ENCODE data around the gene SERAC1. TPM values are rescaled to one million over a fixed set of nuclear protein-coding genes. Genes with fewer than 3 reads are reported as not detected.

The SERAC1 gene
- polyA plus RNA-seq, 1 donor, result 6.9 TPM

GRCh38 chr6:158083455-158084325, 84.4 kb downstream of the SERAC1 start:
- WGBS (ENCODE audit: insufficient coverage, low lambda C conversion rate), result no CpG with 5 or more reads among the region's 23 CpGs
- Histone ChIP-seq H3K36me3 (ENCODE audit: control insufficient read depth, insufficient read depth, low read length) (peaks cover 71% of the 10 kb centered on the region), H3K4me3 (ENCODE audit: low read length) (no peak overlapping the region), H3K4me1 (ENCODE audit: control insufficient read depth, insufficient read depth, low read length) (no peaks in the 10 kb centered on the region), H3K27me3 (ENCODE audit: control insufficient read depth, insufficient read depth, low read length) (no peaks in the 10 kb centered on the region), H3K27ac (ENCODE audit: low read length) (no peak overlapping the region), H3K9me3 (ENCODE audit: control insufficient read depth, low read depth, low read length) (no peaks in the 10 kb centered on the region)
- no peak for DNase-seq

DNA sequence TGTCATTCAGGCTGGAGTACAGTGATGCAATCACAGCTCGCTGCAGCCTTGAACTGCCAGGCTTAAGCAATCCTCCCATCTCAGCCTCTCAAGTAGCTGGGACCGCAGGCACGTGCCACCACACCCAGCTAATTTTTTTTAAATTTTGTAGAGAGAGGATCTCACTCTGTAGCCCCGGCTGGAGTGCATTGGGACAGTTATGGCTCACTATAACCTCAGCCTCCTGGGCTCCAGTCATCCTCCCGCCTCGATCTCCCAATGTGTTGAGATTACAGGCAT, 86.5 kb downstream of the SERAC1 start:
- Histone ChIP-seq H3K27ac (ENCODE audit: low read length) (no peak overlapping the region), H3K4me3 (ENCODE audit: low read length) (no peak overlapping the region), H3K27me3 (ENCODE audit: control insufficient read depth, insufficient read depth, low read length) (no peaks in the 10 kb centered on the region), H3K4me1 (ENCODE audit: control insufficient read depth, insufficient read depth, low read length) (no peaks in the 10 kb centered on the region), H3K9me3 (ENCODE audit: control insufficient read depth, low read depth, low read length) (no peaks in the 10 kb centered on the region), H3K36me3 (ENCODE audit: control insufficient read depth, insufficient read depth, low read length) (peaks cover 70% of the 10 kb centered on the region)
- no CpG with 5 or more reads among the region's 6 CpGs for WGBS (ENCODE audit: insufficient coverage, low lambda C conversion rate)
- no peak for DNase-seq

GRCh38 chr6:158080849-158081656, 87.0 kb downstream of the SERAC1 start:
- WGBS (ENCODE audit: insufficient coverage, low lambda C conversion rate), result no CpG with 5 or more reads among the region's 18 CpGs
- Histone ChIP-seq H3K27me3 (ENCODE audit: control insufficient read depth, insufficient read depth, low read length) (no peaks in the 10 kb centered on the region), H3K4me3 (ENCODE audit: low read length) (no peak overlapping the region), H3K9me3 (ENCODE audit: control insufficient read depth, low read depth, low read length) (no peaks in the 10 kb centered on the region), H3K27ac (ENCODE audit: low read length) (no peak overlapping the region), H3K4me1 (ENCODE audit: control insufficient read depth, insufficient read depth, low read length) (no peaks in the 10 kb centered on the region), H3K36me3 (ENCODE audit: control insufficient read depth, insufficient read depth, low read length) (peaks cover 72% of the 10 kb centered on the region)
- DNase-seq, result no peak

DNA sequence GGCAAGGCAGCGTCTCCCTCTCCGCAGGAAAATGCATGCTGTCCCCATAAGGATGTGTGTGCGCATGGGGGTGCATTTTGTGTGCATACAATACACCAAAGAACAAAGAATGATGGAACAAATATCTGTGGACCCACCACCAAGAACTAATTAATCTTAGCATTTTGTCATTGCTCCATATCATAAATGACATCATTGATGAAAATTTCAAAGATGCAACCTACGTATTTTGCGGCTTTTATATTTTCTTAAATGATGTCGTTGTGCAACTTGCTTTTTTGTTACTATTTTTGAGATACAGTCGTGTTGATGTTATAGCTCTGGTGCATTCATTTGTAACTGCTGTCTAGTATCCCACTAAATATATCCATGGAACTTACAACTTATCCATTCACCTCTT, 89.7 kb downstream of the SERAC1 start:
- Histone ChIP-seq H3K4me1 (ENCODE audit: control insufficient read depth, insufficient read depth, low read length) (no peaks in the 10 kb centered on the region), H3K27ac (ENCODE audit: low read length) (no peak overlapping the region), H3K27me3 (ENCODE audit: control insufficient read depth, insufficient read depth, low read length) (no peaks in the 10 kb centered on the region), H3K4me3 (ENCODE audit: low read length) (no peak overlapping the region), H3K36me3 (ENCODE audit: control insufficient read depth, insufficient read depth, low read length) (peaks cover 57% of the 10 kb centered on the region), H3K9me3 (ENCODE audit: control insufficient read depth, low read depth, low read length) (no peaks in the 10 kb centered on the region)
- 76% methylated on average over 4 of the region's 7 CpGs for WGBS (ENCODE audit: insufficient coverage, low lambda C conversion rate)
- no peak for DNase-seq

GRCh38 chr6:158077676-158078075, 90.4 kb downstream of the SERAC1 start:
- WGBS (ENCODE audit: insufficient coverage, low lambda C conversion rate), result no CpG with 5 or more reads among the region's 10 CpGs
- no peaks in the 10 kb centered on the region for H3K4me1 ChIP-seq (ENCODE audit: control insufficient read depth, insufficient read depth, low read length)
- no peaks in the 10 kb centered on the region for H3K9me3 ChIP-seq (ENCODE audit: control insufficient read depth, low read depth, low read length)
- no peaks in the 10 kb centered on the region for H3K27me3 ChIP-seq (ENCODE audit: control insufficient read depth, insufficient read depth, low read length)
- DNase-seq, result no peak
- no peak overlapping the region for H3K27ac ChIP-seq (ENCODE audit: low read length)
- peaks cover 53% of the 10 kb centered on the region for H3K36me3 ChIP-seq (ENCODE audit: control insufficient read depth, insufficient read depth, low read length)
- H3K4me3 ChIP-seq (ENCODE audit: low read length), result no peak overlapping the region

GRCh38 chr6:158076548-158076947, 91.5 kb downstream of the SERAC1 start:
- Histone ChIP-seq H3K27me3 (ENCODE audit: control insufficient read depth, insufficient read depth, low read length) (no peaks in the 10 kb centered on the region), H3K36me3 (ENCODE audit: control insufficient read depth, insufficient read depth, low read length) (peaks cover 53% of the 10 kb centered on the region), H3K4me3 (ENCODE audit: low read length) (no peak overlapping the region), H3K27ac (ENCODE audit: low read length) (no peak overlapping the region), H3K4me1 (ENCODE audit: control insufficient read depth, insufficient read depth, low read length) (no peaks in the 10 kb centered on the region), H3K9me3 (ENCODE audit: control insufficient read depth, low read depth, low read length) (no peaks in the 10 kb centered on the region)
- no CpG with 5 or more reads among the region's 18 CpGs for WGBS (ENCODE audit: insufficient coverage, low lambda C conversion rate)
- DNase-seq, result no peak

- no peak overlapping the region for H3K27ac ChIP-seq (ENCODE audit: low read length)
- H3K4me1 ChIP-seq (ENCODE audit: control insufficient read depth, insufficient read depth, low read length), result peaks cover 9% of the 10 kb centered on the region
- H3K4me3 ChIP-seq (ENCODE audit: low read length), result no peak overlapping the region
- H3K27me3 ChIP-seq (ENCODE audit: control insufficient read depth, insufficient read depth, low read length), result no peaks in the 10 kb centered on the region
- no CpG with 5 or more reads among the region's 3 CpGs for WGBS (ENCODE audit: insufficient coverage, low lambda C conversion rate)
- peaks cover 57% of the 10 kb centered on the region for H3K36me3 ChIP-seq (ENCODE audit: control insufficient read depth, insufficient read depth, low read length)
- DNase-seq, result no peak
- no peaks in the 10 kb centered on the region for H3K9me3 ChIP-seq (ENCODE audit: control insufficient read depth, low read depth, low read length)
These were observed 94.3 kb downstream of the SERAC1 start for GRCh38 chr6:158073776-158074175.

GRCh38 chr6:158072083-158072721, 95.9 kb downstream of the SERAC1 start:
- Histone ChIP-seq H3K36me3 (ENCODE audit: control insufficient read depth, insufficient read depth, low read length) (peaks cover 60% of the 10 kb centered on the region), H3K4me3 (ENCODE audit: low read length) (no peak overlapping the region), H3K27ac (ENCODE audit: low read length) (no peak overlapping the region), H3K27me3 (ENCODE audit: control insufficient read depth, insufficient read depth, low read length) (no peaks in the 10 kb centered on the region), H3K4me1 (ENCODE audit: control insufficient read depth, insufficient read depth, low read length) (peaks cover 15% of the 10 kb centered on the region), H3K9me3 (ENCODE audit: control insufficient read depth, low read depth, low read length) (no peaks in the 10 kb centered on the region)
- DNase-seq, result peak; percentile 63 to 64
- 93% methylated on average over 2 of the region's 16 CpGs for WGBS (ENCODE audit: insufficient coverage, low lambda C conversion rate)

GRCh38 chr6:158071121-158072082, 96.7 kb downstream of the SERAC1 start:
- H3K36me3 ChIP-seq (ENCODE audit: control insufficient read depth, insufficient read depth, low read length), result peaks cover 58% of the 10 kb centered on the region
- WGBS (ENCODE audit: insufficient coverage, low lambda C conversion rate), result no CpG with 5 or more reads among the region's 34 CpGs

More at GRCh38 chr6:158071121-158072082, 96.7 kb downstream of the SERAC1 start:
- Histone ChIP-seq H3K9me3 (ENCODE audit: control insufficient read depth, low read depth, low read length) (no peaks in the 10 kb centered on the region), H3K4me1 (ENCODE audit: control insufficient read depth, insufficient read depth, low read length) (peaks cover 15% of the 10 kb centered on the region), H3K27me3 (ENCODE audit: control insufficient read depth, insufficient read depth, low read length) (no peaks in the 10 kb centered on the region), H3K27ac (ENCODE audit: low read length) (no peak overlapping the region), H3K4me3 (ENCODE audit: low read length) (no peak overlapping the region)
- no peak for DNase-seq

Measured in large intestine (tissue), 3 donors.